DND-41 (cell line): Measurements from ENCODE around the gene COQ3.
A peak's percentile ranks its signal among the peaks of the same experiment; 100 is the strongest.

Experiments used
- ATAC-seq: fragments of 200-7000 bp; cut with Tn5 transposase; 3 replicates; pipeline ENCODE4 v1.9.1; 2021; ENCODE audit warnings: low read depth; ENCODE audit not compliant: insufficient read depth
- DNase-seq: peaks from one replicate; pipeline ENCODE4 v3.0.0-alpha.2; 2020
- H2AFZ ChIP-seq: 2 replicates; pipeline ENCODE4 v1.6.0; 2012; ENCODE audit warnings: low read depth, low read length
- H3K27ac ChIP-seq: 2 replicates; pipeline ENCODE4 v1.5.1; 2012; ENCODE audit warnings: low read length, inconsistent platforms
- H3K27me3 ChIP-seq: fragments of 200-600 bp; sonication (generic); 2 replicates; pipeline ENCODE4 v1.6.0; 2012; ENCODE audit warnings: low read length, mild to moderate bottlenecking, inconsistent platforms; ENCODE audit not compliant: insufficient read depth, poor library complexity
- H3K36me3 ChIP-seq: 2 replicates; pipeline ENCODE4 v1.5.1; 2012; ENCODE audit warnings: low read length, inconsistent platforms; ENCODE audit not compliant: insufficient read depth
- H3K4me1 ChIP-seq: 2 replicates; pipeline ENCODE4 v1.5.1; 2012; ENCODE audit warnings: mild to moderate bottlenecking, low read length; ENCODE audit not compliant: insufficient read depth
- H3K4me2 ChIP-seq: 2 replicates; pipeline ENCODE4 v1.6.0; 2012; ENCODE audit warnings: mild to moderate bottlenecking, moderate library complexity, low read length, inconsistent platforms; ENCODE audit not compliant: insufficient read depth
- H3K4me3 ChIP-seq, 2 experiments: fragments of 200-600 bp in 1 of 2; shearing (Covaris generic) in 1 of 2; 2 replicates each; pipeline ENCODE4 v1.5.1; 2012 to 2016; ENCODE audit warnings: inconsistent platforms in 2 of 2, low read length in 2 of 2, mild to moderate bottlenecking in 2 of 2, low read depth in 1 of 2, moderate library complexity in 1 of 2
- H3K79me2 ChIP-seq: 2 replicates; pipeline ENCODE4 v1.6.0; 2012; ENCODE audit warnings: low read length, inconsistent platforms; ENCODE audit not compliant: insufficient read depth
- H3K9ac ChIP-seq: 2 replicates; pipeline ENCODE4 v1.6.0; 2012; ENCODE audit warnings: low read depth, mild to moderate bottlenecking, inconsistent platforms, low read length, moderate library complexity
- H3K9me3 ChIP-seq: 2 replicates; pipeline ENCODE4 v1.5.1; 2012; ENCODE audit warnings: low read length, moderate library complexity, mild to moderate bottlenecking, inconsistent platforms; ENCODE audit not compliant: insufficient read depth, severe bottlenecking
- H4K20me1 ChIP-seq: 2 replicates; pipeline ENCODE4 v1.6.0; 2012; ENCODE audit warnings: low read length; ENCODE audit not compliant: insufficient read depth
- CTCF ChIP-seq: IDR thresholded peaks from 2 replicates; pipeline ENCODE4 v1.5.1; 2012; ENCODE audit warnings: borderline replicate concordance, low read length, moderate library complexity, mild to moderate bottlenecking; ENCODE audit not compliant: poor library complexity, severe bottlenecking; ENCODE audit errors: extremely low read depth
- EZH2 ChIP-seq: IDR thresholded peaks from 3 replicates; pipeline ENCODE4 v1.6.1; 2012; ENCODE audit warnings: borderline replicate concordance, low read depth, mild to moderate bottlenecking, moderate library complexity, low read length, inconsistent platforms; ENCODE audit not compliant: severe bottlenecking

Gene COQ3

GRCh38 chr6:99393698-99394531, at the start of gene COQ3:
Gene COQ3, minus strand, starts transcription at chr6:99394195. Its CDS starts 16 bp downstream, at chr6:99394179.
- DNase-seq (peak; percentile 77), ATAC-seq (peak; percentile 78)
- peak within 1 kb of the TSS; percentile 88 for H3K27ac ChIP-seq
- H3K4me1 ChIP-seq = peaks cover 21% of the 10 kb centered on the region
- H3K9me3 ChIP-seq = no peaks in the 10 kb centered on the region
- H2AFZ ChIP-seq = peak within 1 kb of the TSS; percentile 92
- peaks cover 18% of the 10 kb centered on the region; the same call in 1 of the 2 replicates for H3K36me3 ChIP-seq
- TF ChIP-seq CTCF = no peak
- no peak for TF ChIP-seq EZH2
- peak within 1 kb of the TSS; percentile 76 for H3K4me2 ChIP-seq
- peak within 1 kb of the TSS; percentile 76 for H3K9ac ChIP-seq
- H3K79me2 ChIP-seq = peaks cover 16% of the 10 kb centered on the region
- no peaks in the 10 kb centered on the region for H3K27me3 ChIP-seq
- H3K4me3 ChIP-seq = peak within 1 kb of the TSS; percentile 59 to 87
- H4K20me1 ChIP-seq = no peaks in the 10 kb centered on the region

DNA sequence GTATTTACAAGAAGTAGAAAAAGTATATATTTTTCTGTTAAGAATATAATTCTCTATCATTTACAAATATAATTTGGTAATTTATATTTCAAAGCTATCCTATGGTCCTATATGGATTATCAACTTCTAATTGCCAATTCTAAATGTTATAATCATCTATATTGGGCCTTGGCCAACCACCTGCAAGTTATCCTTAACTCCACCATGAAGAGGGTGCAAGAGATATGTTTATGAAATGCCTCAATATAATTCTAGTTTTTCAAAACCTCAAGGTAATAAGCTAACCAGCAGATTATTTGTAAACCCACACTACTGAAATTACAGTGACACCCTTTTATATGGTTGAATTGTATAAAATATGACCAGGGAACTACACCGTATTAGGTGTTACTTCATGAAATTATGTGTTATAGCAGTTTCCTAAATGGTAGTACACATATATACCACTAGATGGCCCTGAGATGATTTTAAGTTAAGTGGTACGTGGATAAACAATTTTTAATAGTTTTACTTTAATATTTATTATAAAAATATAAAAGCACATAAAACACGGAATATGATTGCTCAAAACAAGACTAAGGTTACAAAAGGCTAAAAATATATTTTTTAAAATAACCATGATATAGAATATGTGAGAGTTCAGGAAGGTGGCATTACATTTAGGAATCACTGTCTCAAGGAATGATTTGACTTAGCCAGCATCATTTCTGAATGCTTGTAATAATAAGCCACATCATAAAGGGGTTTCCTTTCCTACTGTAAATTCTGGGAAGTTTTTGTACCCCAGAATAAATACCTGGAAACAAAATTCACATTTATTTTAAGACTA, 40.9 kb upstream of the COQ3 start:
- Histone ChIP-seq H3K27me3 (no peaks in the 10 kb centered on the region), H3K4me3 (no peak overlapping the region), H3K9me3 (no peaks in the 10 kb centered on the region), H3K79me2 (no peaks in the 10 kb centered on the region), H3K36me3 (peaks cover 26% of the 10 kb centered on the region), H3K9ac (no peak overlapping the region), H2AFZ (no peak overlapping the region), H3K4me1 (no peaks in the 10 kb centered on the region), H3K4me2 (no peak overlapping the region), H3K27ac (no peak overlapping the region), H4K20me1 (no peaks in the 10 kb centered on the region)
- DNase-seq = no peak
- TF ChIP-seq EZH2 = no peak
- TF ChIP-seq CTCF = peak; percentile 64
- peak; percentile 85 for ATAC-seq

- Histone ChIP-seq H3K4me3 (no peak overlapping the region), H3K27me3 (no peaks in the 10 kb centered on the region), H3K4me2 (no peak overlapping the region), H4K20me1 (no peaks in the 10 kb centered on the region), H2AFZ (no peak overlapping the region), H3K9me3 (no peaks in the 10 kb centered on the region), H3K9ac (no peak overlapping the region), H3K79me2 (no peaks in the 10 kb centered on the region; the same call in 1 of the 2 replicates), H3K27ac (no peak overlapping the region), H3K36me3 (peaks cover 21% of the 10 kb centered on the region), H3K4me1 (peaks cover 1% of the 10 kb centered on the region; the same call in 1 of the 2 replicates)
- no peak for ATAC-seq
- TF ChIP-seq CTCF (no peak), EZH2 (no peak)
- DNase-seq = no peak
These were observed 38.9 kb upstream of the COQ3 start for GRCh38 chr6:99432877-99433276.
